ENCODE measurements around the gene EHD4.
A peak's percentile ranks its signal among the peaks of the same experiment; 100 is the strongest.

The EHD4 gene

GRCh38 chr15:41972253-41973242 lies at the start of gene EHD4:
Gene EHD4 (minus strand): TSS chr15:41972557. CDS start chr15:41972494, 63 bp downstream.
- DNase-seq = peak; percentile 96

- DNase-seq = no peak
Observed at GRCh38 chr15:42021593-42021992, 49.2 kb upstream of the EHD4 start.

- no peak for DNase-seq
Observed at GRCh38 chr15:42020713-42021273, 48.4 kb upstream of the EHD4 start, which contains the start of gene PLA2G4E. Gene PLA2G4E (minus strand): TSS chr15:42021042. CDS start chr15:42021030, 12 bp downstream.

- no peak for DNase-seq
Observed at GRCh38 chr15:42018306-42019224, 46.2 kb upstream of the EHD4 start.

GRCh38 chr15:42016971-42017370 lies 44.6 kb upstream of the EHD4 start:
- no peak for DNase-seq

GRCh38 chr15:42014406-42014805 lies 42.0 kb upstream of the EHD4 start:
- DNase-seq = no peak

- DNase-seq = no peak
Observed at GRCh38 chr15:42012928-42013482, 40.6 kb upstream of the EHD4 start.

GRCh38 chr15:42012241-42012640 lies 39.9 kb upstream of the EHD4 start:
- no peak for DNase-seq

GRCh38 chr15:42011074-42011473 lies 38.7 kb upstream of the EHD4 start:
- DNase-seq = no peak

GRCh38 chr15:42010434-42010833 lies 38.1 kb upstream of the EHD4 start:
- no peak for DNase-seq

- no peak for DNase-seq
Observed at GRCh38 chr15:42009474-42009873, 37.1 kb upstream of the EHD4 start.

- no peak for DNase-seq
Observed at GRCh38 chr15:42009022-42009421, 36.7 kb upstream of the EHD4 start.

- no peak for DNase-seq
Observed at GRCh38 chr15:42007386-42007785, 35.0 kb upstream of the EHD4 start.

GRCh38 chr15:42002333-42002732 lies 30.0 kb upstream of the EHD4 start:
- DNase-seq = no peak

GRCh38 chr15:42001236-42001635 lies 28.9 kb upstream of the EHD4 start:
- no peak for DNase-seq

- no peak for DNase-seq
Observed at GRCh38 chr15:41999290-42000285, 27.2 kb upstream of the EHD4 start.

- DNase-seq = no peak
Observed at GRCh38 chr15:41997845-41998244, 25.5 kb upstream of the EHD4 start.

- no peak for DNase-seq
Observed at GRCh38 chr15:41996921-41997592, 24.7 kb upstream of the EHD4 start.

- DNase-seq = no peak
Observed at GRCh38 chr15:41996376-41996775, 24.0 kb upstream of the EHD4 start.

GRCh38 chr15:41995476-41995855 lies 23.1 kb upstream of the EHD4 start:
- no peak for DNase-seq
